Thyroid gland (tissue), 4 donors: ENCODE results near the gene AFAP1. TPM values are rescaled to one million over a fixed set of nuclear protein-coding genes. Genes with fewer than 3 reads are reported as not detected.

Experiments used
- DNase-seq, 2 donors: peaks; one replicate each; pipeline ENCODE4 v3.0.0-alpha.2; 2019
- H3K27ac ChIP-seq, 3 donors: fragments of 200-600 bp; sonication (generic); 1 replicate in 2 of 3; 2 replicates in 1 of 3; pipeline ENCODE4 v1.5.1; 2016 to 2019; ENCODE audit warnings: mild to moderate bottlenecking in 1 of 3, moderate library complexity in 1 of 3
- H3K27me3 ChIP-seq: fragments of 200-600 bp; sonication (generic); one replicate; pipeline ENCODE4 v1.5.1; 2019
- H3K36me3 ChIP-seq, 2 donors: fragments of 200-600 bp; sonication (generic); one replicate each; pipeline ENCODE4 v1.5.1; 2016 to 2019
- H3K4me1 ChIP-seq, 2 donors: fragments of 200-600 bp; sonication (generic); one replicate each; pipeline ENCODE4 v1.5.1; 2017 to 2019
- H3K4me3 ChIP-seq, 3 donors: fragments of 200-600 bp; sonication (generic); replicated peaks in 1 of 3; 1 replicate in 2 of 3; 2 replicates in 1 of 3; pipeline ENCODE4 v1.5.1; 2016; ENCODE audit warnings: mild to moderate bottlenecking in 1 of 3
- H3K9me3 ChIP-seq: fragments of 200-600 bp; sonication (generic); one replicate; pipeline ENCODE4 v1.5.1; 2017
- POLR2A ChIP-seq, 2 donors: fragments of 450-650 bp; IDR thresholded peaks; one replicate each; pipeline ENCODE4 v1.6.1; 2017; ENCODE audit warnings: antibody characterized with exemption in 2 of 2, mild to moderate bottlenecking in 2 of 2, moderate library complexity in 1 of 2
- WGBS, 2 donors: methylation state at CpG; one replicate each; pipeline ENCODE4 v1.1.5; 2017; 5-methylcytosine and 5-hydroxymethylcytosine counted together
- intact Hi-C: fragments of 100-400 bp; cut with DNase I; formaldehyde crosslinking; loops from one replicate; pipeline ENCODE4 v1.15.1; 2023
- total RNA-seq, 4 donors: library from RNA; depleted of rRNA; stranded (reverse); fragments of >200 nt; gene quantifications; one replicate each; pipeline ENCODE4 v1.2.3, GENCODE V29; 2016
- TF ChIP-seq, protein P1 (sequence below), 6 experiments: fragments of 200-600 bp in 3 of 6; fragments of 450-650 bp in 3 of 6; sonication (generic) in 3 of 6; IDR thresholded peaks; one replicate each; pipeline ENCODE4 v1.5.1; 2016 to 2019; ENCODE audit warnings: antibody characterized with exemption in 6 of 6, mild to moderate bottlenecking in 2 of 6, inconsistent platforms in 1 of 6, moderate library complexity in 1 of 6

The AFAP1 gene, protein sequence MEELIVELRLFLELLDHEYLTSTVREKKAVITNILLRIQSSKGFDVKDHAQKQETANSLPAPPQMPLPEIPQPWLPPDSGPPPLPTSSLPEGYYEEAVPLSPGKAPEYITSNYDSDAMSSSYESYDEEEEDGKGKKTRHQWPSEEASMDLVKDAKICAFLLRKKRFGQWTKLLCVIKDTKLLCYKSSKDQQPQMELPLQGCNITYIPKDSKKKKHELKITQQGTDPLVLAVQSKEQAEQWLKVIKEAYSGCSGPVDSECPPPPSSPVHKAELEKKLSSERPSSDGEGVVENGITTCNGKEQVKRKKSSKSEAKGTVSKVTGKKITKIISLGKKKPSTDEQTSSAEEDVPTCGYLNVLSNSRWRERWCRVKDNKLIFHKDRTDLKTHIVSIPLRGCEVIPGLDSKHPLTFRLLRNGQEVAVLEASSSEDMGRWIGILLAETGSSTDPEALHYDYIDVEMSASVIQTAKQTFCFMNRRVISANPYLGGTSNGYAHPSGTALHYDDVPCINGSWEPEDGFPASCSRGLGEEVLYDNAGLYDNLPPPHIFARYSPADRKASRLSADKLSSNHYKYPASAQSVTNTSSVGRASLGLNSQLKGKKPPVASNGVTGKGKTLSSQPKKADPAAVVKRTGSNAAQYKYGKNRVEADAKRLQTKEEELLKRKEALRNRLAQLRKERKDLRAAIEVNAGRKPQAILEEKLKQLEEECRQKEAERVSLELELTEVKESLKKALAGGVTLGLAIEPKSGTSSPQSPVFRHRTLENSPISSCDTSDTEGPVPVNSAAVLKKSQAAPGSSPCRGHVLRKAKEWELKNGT
- 10 to 100 TPM; 12.3 to 33.3 (median 26.2) TPM for total RNA-seq

DNA sequence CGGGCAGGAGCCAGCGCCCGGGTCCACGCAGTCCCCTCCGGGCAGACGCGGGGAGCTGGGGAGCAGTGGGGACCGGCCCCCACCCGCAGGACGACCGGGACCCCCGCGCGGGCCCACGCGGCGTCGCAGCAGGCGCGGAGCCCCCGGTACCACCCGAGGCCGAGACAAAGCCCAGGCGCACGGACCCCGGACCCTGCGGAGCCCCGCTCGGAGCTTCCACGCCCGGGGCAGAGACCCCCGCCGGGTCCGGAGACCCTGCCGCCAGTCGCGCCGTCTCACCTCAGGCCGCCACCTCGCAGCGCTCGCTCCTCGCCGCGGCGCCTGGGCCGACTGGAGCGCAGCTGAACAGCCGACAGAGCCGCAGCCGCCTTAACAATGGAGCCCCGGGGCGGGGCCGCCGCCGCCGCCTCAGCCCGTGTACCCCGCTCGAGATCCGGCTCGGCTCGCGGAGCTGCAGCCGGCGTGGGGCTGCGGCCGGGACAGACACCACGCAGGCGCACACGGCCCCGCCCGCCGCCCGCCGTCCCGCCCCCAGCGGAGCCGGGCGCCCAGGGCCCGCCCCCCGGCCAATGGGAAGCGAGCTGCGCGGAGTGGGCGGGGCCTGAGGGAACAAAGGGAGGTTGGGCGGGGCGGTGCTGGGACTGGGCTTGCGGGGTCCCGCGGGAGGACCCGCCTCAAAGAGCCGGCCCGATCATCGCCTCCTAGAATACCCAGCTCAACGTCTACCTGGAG lies at the start of gene AFAP1:
TSS of gene AFAP1 (minus strand) at position 485 of the 732 bp plus-strand sequence. CDS start 67,783 bp downstream, outside the sequence.
- peak in 1 of 2 donors; percentile 91 for TF ChIP-seq POLR2A (IDR thresholded peaks at IDR 0.05)
- TF ChIP-seq, protein P1, sequence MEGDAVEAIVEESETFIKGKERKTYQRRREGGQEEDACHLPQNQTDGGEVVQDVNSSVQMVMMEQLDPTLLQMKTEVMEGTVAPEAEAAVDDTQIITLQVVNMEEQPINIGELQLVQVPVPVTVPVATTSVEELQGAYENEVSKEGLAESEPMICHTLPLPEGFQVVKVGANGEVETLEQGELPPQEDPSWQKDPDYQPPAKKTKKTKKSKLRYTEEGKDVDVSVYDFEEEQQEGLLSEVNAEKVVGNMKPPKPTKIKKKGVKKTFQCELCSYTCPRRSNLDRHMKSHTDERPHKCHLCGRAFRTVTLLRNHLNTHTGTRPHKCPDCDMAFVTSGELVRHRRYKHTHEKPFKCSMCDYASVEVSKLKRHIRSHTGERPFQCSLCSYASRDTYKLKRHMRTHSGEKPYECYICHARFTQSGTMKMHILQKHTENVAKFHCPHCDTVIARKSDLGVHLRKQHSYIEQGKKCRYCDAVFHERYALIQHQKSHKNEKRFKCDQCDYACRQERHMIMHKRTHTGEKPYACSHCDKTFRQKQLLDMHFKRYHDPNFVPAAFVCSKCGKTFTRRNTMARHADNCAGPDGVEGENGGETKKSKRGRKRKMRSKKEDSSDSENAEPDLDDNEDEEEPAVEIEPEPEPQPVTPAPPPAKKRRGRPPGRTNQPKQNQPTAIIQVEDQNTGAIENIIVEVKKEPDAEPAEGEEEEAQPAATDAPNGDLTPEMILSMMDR (IDR thresholded peaks at IDR 0.05) = no peak
- Histone ChIP-seq H3K9me3 (no peaks in the 10 kb centered on the region), H3K27me3 (no peaks in the 10 kb centered on the region), H3K36me3 (peaks cover 0 to 3% of the 10 kb centered on the region in 2 donors), H3K4me3 (peak within 1 kb of the TSS; percentile 63 to 86 (median 72)), H3K27ac (peak within 1 kb of the TSS; percentile 83 to 96 (median 87)), H3K4me1 (peaks cover 13 to 42% of the 10 kb centered on the region in 2 donors)
- intact Hi-C loops = no loop called here
- WGBS, 2 donors = 0 to 4% methylated on average over 1 to 4 of the region's 96 CpGs
- DNase-seq = peak; percentile 88 to 89

DNA sequence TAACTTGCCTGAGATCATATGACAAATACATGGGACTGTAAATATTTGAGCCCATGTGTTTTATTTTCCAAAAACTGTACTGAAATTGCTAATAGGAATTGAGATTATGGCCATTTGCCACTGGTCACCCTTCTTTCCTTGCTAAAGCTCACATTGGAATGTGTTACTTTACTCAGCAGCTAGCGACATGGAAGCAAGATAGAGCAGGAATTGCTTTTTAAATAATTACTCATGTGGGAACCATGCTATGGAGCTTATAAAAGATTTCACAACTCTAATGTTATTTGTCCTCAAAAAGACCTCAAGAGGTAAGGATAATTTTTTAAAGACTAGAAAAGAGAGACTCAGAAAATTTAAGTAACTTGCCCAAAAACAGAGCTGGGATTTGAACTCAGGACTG lies 48.8 kb upstream of the AFAP1 start:
- Histone ChIP-seq H3K9me3 (no peaks in the 10 kb centered on the region), H3K36me3 (no peaks in the 10 kb centered on the region), H3K27me3 (no peaks in the 10 kb centered on the region), H3K4me3 (no peak overlapping the region), H3K27ac (no peak overlapping the region), H3K4me1 (peaks cover 12 to 14% of the 10 kb centered on the region in 2 donors)
- intact Hi-C loops = loop anchor here (5.0 kb wide), 1 partner anchor 186 kb away; no protein-coding TSS in a partner anchor
- WGBS, 2 donors = 93 to 97% methylated on average over 1 of the region's 1 CpG
- TF ChIP-seq, protein P1 (IDR thresholded peaks at IDR 0.05) = no peak
- TF ChIP-seq POLR2A (IDR thresholded peaks at IDR 0.05) = no peak
- DNase-seq = no peak

DNA sequence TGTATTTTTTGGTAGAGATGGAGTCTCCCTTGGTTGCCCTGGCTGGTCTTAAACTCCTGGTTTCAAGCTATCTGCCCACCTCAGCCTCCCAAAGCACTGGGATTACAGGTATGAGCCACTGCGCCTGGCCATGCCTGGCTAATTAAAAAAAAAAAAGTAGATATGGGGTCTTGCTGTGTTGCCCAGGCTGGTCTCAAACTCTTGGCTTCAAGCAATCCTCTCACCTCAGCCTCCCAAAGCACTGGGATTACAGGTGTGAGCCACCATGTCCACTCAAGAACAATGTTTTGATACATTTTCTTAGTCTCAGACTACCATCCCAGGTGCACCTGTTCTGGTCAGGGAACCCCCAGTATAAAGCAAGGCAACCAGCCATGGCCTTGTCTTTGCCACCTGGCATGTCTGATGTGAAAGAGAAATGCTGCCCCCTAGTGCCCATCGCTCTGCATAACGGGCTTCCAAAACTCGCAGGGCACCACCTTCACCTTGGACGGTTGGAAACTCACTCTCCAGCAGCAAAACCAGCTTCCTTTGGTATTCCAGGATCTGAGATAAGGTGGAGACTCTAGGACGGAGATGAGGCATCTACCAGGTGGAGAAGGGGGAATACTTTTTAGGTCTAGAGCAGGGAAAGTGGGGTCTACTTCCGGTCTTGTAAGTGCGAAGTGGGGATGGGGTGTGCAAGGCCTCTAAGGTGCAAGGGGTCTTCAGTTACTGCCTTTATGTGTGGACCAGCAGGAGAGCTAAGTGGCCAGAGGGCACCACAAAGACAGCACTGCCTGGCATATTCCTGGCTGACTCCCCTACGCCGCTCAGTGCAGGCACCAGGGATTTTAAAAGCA lies 47.7 kb upstream of the AFAP1 start:
- Histone ChIP-seq H3K9me3 (no peaks in the 10 kb centered on the region), H3K36me3 (no peaks in the 10 kb centered on the region), H3K4me1 (peaks cover 12 to 14% of the 10 kb centered on the region in 2 donors), H3K4me3 (no peak overlapping the region), H3K27me3 (no peaks in the 10 kb centered on the region), H3K27ac (no peak overlapping the region)
- DNase-seq = peak; percentile 78 to 79
- TF ChIP-seq, protein P1 (IDR thresholded peaks at IDR 0.05) = peak; percentile 74 to 92 (median 82)
- no peak for TF ChIP-seq POLR2A (IDR thresholded peaks at IDR 0.05)
- intact Hi-C loops = loop anchor here (5.0 kb wide), 1 partner anchor 185 kb away; no protein-coding TSS in a partner anchor
- WGBS, 2 donors = 60 to 63% methylated on average over 10 of the region's 10 CpGs

DNA sequence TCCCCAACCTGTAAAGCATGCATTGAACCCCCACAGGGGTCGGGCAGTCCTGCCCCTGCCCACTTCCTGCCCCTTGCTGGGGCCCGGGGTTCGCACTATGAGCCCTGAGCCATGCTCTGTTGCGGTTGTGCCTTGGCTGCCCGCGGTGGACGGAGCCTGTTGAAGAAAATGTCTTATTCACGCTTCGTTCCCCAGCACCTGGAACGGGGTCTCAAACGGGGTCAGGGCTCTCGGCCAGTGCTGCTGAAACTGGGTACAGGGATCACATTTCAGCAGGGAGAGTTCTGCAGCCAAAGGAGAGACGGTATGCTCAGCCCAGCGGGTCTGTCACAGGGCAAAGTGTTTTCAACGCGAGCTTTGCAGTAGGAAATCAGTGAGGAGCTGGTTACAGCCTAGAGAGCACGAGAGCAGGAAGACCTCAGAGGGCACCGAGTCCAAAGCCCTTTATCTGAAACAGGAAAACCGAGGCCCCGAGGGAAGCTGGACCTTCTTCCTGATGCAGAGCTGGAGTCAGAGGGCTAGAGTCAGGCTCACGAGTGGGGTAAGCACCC lies 46.3 kb upstream of the AFAP1 start:
- WGBS, 2 donors = 14 to 20% methylated on average over 13 to 21 of the region's 21 CpGs
- TF ChIP-seq, protein P1 (IDR thresholded peaks at IDR 0.05) = no peak
- TF ChIP-seq POLR2A (IDR thresholded peaks at IDR 0.05) = no peak
- peak overlapping the region; percentile 19 to 64 (median 24) for H3K27ac ChIP-seq
- intact Hi-C loops = loop anchor here (5.0 kb wide), 1 partner anchor 184 kb away; no protein-coding TSS in a partner anchor
- peaks cover 12 to 14% of the 10 kb centered on the region in 2 donors for H3K4me1 ChIP-seq
- no peaks in the 10 kb centered on the region for H3K36me3 ChIP-seq
- no peaks in the 10 kb centered on the region for H3K27me3 ChIP-seq
- DNase-seq = peak; percentile 56 to 73
- H3K4me3 ChIP-seq = no peak overlapping the region
- H3K9me3 ChIP-seq = no peaks in the 10 kb centered on the region
